HT1080 (cell line): ENCODE results near the gene VSIR. TPM values are rescaled to one million over a fixed set of nuclear protein-coding genes. Genes with fewer than 3 reads are reported as not detected.

ENCODE experiments used
- DNase-seq: peaks from one replicate; pipeline ENCODE4 v3.0.0-alpha.2; 2015; ENCODE audit warnings: low read depth
- total RNA-seq: library from RNA; depleted of rRNA; stranded (reverse); fragments of >200 nt; shearing (Covaris generic); gene quantifications from 2 replicates; pipeline ENCODE4 v1.2.3, GENCODE V29; 2014

The VSIR gene
- total RNA-seq, 1 experiment from 2014 or later: 0.02 TPM

GRCh38 chr10:71749396-71749795, 23.9 kb downstream of the VSIR start:
- DNase-seq: no peak

GRCh38 chr10:71748671-71749191, 24.6 kb downstream of the VSIR start:
- DNase-seq: peak; percentile 15

- no peak for DNase-seq
These were observed 25.5 kb downstream of the VSIR start for GRCh38 chr10:71747551-71748523.

DNA sequence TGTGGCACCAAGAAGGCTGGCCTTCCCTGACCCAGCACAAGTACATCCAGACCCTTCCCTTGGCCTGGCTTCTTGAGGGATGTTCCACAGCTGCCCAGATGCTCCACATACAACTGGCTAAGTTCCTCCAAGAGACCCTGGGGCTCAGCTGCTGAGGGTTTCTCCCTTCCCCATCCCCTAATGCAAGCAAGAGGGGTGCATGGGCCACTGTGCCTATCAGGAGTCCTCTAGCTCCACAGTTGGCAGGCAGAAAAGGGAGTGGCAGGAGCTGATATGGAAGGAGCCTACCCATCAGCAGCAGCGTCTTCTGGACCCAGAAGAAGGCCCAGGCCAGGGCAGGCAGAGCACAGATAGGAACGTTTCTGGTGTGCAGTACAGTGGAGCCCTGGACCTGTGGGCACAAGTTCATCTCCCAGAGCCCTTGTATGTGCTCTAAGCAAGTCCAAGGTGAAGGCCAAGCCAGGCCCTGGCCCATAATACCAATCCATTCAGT, 26.2 kb downstream of the VSIR start:
- DNase-seq: no peak

GRCh38 chr10:71746344-71747037, 26.8 kb downstream of the VSIR start:
- DNase-seq: no peak

DNA sequence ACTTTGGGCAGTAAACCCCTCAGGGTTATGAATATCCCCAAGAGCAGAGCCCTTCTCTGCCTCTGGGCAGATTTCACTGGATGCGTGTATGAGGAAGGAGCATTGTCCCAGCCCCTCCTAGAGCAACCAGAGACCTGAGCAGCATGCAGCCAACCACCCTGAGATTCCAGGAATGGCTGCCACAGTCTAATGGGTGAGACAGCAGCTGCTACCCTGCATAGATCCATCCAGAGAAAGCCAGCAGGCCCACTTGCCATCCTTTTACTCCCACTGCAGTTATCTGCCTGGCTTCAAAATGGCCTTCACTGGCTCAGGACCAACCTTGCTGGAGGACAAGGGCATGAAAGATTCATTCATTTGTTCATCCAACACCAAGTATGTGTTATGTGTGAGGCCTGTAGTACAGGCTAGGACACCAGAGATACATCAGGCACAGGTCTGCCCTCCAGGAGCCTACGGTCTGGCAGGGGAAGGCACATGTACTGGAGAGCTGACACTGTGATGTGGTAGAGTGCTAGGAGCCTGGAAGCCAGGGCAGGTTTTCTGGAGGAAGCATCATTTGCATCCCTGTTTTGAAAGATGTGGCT, 27.6 kb downstream of the VSIR start:
- DNase-seq: no peak

DNA sequence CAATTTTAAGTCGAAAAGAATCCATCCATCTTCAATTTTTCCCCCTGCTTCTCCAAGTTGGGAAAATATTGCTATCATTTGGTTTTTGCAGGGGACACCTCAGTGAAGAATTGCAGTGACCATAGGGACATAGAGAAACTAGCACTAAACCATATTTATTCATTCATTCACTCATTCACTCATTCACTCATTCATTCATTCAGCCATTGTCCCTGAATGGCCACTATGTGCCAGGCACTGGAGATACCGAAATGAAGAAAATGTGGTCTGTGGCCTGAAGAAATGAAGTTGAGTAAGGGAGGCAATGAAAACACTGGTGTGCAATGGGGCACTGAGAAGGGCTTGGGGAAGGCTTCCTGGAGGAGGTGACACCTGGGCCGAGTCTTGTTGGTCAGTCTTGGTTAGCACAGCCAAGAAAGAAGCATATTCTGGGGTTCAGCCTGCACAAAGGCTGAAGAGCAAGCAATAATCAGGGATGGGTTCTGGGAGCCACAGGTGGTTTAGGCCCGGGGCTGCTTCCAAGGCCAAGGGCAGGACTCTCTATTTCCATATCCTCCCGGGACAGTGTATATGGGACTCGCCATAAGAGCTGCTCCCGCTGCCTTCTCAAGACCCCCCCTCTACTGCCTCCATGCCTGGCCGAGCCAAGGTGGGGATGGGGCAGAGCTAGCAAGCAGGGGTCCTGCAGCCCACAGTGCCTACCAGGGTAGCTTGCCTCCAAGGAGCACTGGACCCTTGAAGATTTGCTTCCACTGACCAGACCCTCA, 28.2 kb downstream of the VSIR start:
- no peak for DNase-seq

GRCh38 chr10:71743866-71744265, 29.5 kb downstream of the VSIR start:
- DNase-seq: no peak

- DNase-seq: no peak
These were observed 30.1 kb downstream of the VSIR start for GRCh38 chr10:71743089-71743838.

DNA sequence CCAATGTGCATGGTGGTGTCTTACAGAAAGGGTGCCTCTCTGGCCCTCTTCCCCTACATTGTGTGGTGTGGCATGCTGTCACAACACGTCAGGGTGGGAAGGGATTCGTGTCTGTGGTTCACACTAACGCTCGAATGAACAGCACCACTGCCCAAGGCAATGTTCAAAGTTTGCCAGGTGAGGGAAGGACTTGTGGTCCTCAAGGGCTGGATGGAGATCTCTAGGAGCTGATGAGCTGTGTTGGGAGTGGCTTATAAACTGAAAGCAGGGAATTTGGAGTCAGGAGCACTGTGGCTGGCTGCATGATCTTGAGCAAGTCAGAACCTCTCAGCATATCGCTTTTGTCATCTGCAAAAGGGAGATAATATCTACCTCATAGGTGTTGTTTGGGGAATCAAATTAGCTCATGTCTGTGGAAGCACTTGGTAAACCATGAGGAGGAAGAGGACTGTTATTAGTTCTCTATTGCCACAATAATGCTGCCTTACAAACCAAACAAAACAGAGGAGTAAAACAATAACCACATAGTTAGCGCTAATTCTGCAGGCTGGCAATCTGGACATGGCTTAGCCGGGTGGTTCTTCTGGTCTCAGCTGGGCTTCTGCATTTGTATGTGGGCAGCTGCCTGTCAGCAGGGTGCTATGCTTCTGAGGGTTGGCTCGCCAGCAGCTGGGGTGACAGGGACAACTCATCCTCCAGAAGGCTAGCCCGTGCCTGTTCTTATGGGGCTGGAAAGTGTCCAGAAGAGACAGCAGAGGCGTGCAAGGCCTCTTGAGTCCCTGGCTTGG, 30.8 kb downstream of the VSIR start:
- DNase-seq: no peak

- no peak for DNase-seq
These were observed 31.6 kb downstream of the VSIR start for GRCh38 chr10:71741671-71742070.

- DNase-seq: no peak
These were observed 32.3 kb downstream of the VSIR start for GRCh38 chr10:71741029-71741428.

GRCh38 chr10:71740069-71740653, 33.2 kb downstream of the VSIR start:
- DNase-seq: no peak

DNA sequence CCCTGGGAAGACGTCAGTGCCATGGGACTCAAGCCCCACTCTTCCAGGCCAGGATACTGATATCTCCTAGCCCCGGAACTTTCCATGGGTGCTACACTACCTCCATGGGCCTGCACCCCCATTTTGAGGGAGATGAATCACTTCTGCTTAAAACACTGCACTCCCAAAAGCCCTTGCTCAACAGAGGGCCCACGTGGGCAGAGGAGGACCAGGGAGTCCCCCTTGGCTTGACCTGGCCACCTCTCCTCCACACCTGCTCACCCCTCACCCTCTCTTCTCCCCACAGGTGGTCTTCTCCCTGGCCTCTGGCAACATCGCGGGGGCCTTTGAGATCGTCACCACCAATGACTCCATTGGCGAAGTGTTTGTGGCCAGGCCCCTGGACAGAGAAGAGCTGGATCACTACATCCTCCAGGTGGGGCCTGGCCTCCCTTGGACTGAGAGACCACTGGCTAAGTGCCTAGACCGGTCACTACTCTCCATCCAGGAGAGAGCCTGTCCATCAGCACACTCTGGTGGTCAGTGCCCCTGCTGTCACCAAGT, 33.9 kb downstream of the VSIR start:
- DNase-seq: no peak

DNA sequence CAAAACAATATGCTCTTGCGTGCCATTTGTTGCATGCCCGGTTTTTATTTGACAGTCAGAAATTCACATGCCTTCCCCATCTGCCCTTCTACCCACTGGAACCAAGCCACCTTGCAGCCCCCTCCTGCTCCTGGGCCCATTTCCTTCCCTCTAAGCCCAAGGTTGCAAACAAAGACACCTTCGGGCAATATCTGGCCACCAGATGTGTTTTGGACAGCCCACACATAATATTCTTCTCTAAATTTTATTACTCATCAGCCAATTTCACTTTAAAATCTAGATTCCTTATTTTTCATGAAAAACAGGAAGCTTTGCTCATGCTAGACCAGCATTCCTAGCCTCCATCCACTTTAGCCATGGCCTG, 35.5 kb downstream of the VSIR start:
- no peak for DNase-seq

DNA sequence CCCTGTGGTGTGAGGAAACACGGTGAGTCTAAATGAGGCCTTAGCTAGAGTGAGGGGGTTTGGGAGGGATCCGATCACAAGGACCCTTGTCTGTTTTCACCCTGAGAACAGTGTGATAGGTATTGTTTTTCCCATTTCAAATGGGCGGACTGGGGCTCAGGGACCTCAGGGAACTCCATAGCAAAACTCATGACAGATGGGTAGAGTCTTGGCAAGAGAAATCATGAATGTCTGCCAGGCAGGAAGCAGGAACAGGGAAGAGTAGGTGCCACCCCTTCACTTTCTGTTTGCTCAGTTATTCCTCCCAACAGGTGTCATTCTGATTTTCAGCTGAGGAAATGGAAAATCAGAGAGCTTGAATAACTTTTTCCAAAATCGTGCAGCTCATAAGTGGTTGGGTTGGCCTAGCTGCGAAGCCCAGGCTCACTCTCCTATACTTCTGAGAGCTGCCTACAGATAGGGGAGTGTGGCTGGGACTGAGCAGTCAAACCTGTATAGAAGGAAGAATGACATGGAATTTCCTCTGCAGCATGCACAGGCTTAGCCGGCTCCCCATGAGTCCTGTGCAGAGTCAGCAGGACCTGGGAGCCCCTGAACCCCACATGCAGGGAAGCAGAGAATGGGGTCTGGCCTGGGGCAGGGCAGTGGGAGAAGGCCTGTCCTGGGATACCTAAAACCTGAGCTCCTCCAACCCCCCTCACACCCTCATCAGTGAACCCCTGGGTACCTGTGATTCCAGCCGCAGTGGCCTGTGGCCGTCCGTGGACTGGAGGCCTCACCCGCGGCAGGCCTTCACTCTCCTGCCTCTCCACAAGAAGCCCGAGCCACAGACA, 36.1 kb downstream of the VSIR start:
- no peak for DNase-seq

- DNase-seq: no peak
These were observed 36.8 kb downstream of the VSIR start for GRCh38 chr10:71736570-71736952.
